Measurements from ENCODE around the gene ANKS1A.

ANKS1A gene

DNA sequence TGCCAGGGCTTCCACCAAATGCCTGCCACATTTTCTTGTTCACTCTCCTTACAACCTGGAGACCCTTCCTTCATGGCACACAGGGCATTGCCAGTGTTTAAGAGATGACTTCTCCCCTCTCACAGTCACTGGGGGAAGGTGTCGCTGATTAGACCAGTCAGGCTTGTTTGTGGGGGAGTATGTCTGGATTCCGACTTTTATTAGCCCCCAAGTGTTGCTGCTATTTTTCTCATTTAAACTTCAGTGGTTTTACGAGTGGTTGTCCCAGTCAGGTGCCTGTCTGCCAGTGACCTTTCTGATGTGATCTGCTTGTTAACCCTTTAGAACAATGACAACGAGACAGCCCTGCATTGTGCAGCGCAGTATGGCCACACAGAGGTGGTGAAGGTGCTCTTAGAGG, 92.3 kb downstream of the ANKS1A start:
- Mint-ChIP-seq H3K4me1 (peaks cover 13% of the 10 kb centered on the region), H3K4me3 (no peak overlapping the region), H3K27ac (no peak overlapping the region), H3K9me3 (no peaks in the 10 kb centered on the region), H3K27me3 (ENCODE audit: low read depth) (no peaks in the 10 kb centered on the region), H3K36me3 (ENCODE audit: low read depth) (peaks cover 25% of the 10 kb centered on the region)
- TF ChIP-seq, protein P1, sequence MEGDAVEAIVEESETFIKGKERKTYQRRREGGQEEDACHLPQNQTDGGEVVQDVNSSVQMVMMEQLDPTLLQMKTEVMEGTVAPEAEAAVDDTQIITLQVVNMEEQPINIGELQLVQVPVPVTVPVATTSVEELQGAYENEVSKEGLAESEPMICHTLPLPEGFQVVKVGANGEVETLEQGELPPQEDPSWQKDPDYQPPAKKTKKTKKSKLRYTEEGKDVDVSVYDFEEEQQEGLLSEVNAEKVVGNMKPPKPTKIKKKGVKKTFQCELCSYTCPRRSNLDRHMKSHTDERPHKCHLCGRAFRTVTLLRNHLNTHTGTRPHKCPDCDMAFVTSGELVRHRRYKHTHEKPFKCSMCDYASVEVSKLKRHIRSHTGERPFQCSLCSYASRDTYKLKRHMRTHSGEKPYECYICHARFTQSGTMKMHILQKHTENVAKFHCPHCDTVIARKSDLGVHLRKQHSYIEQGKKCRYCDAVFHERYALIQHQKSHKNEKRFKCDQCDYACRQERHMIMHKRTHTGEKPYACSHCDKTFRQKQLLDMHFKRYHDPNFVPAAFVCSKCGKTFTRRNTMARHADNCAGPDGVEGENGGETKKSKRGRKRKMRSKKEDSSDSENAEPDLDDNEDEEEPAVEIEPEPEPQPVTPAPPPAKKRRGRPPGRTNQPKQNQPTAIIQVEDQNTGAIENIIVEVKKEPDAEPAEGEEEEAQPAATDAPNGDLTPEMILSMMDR (IDR thresholded peaks at IDR 0.05; ENCODE audit: unreplicated experiment in 3 of 3), result no peak

DNA sequence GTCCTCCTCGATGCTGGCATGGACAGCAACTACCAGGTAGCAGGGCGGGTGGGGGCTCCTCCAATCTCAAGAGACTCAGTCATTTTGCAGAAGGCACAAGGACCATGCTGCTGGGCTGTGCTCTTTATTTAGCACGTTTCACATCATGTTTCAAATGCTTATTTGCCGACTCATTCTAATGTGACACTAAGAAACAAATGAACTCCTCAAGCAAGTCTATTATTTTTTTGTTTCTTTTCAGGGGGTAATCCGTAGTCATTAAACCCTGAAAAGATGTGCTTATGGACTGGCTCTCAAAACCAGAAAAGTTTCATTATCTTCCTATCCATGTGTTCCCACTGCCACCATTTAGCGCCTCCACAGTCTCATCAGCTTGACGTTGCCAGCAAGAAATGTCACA, 92.9 kb downstream of the ANKS1A start:
- H3K4me3 Mint-ChIP-seq, result no peak overlapping the region
- TF ChIP-seq, protein P1 (IDR thresholded peaks at IDR 0.05; ENCODE audit: unreplicated experiment in 3 of 3), result no peak
- H3K4me1 Mint-ChIP-seq, result peaks cover 13% of the 10 kb centered on the region
- no peaks in the 10 kb centered on the region for H3K27me3 Mint-ChIP-seq (ENCODE audit: low read depth)
- H3K9me3 Mint-ChIP-seq, result no peaks in the 10 kb centered on the region
- peaks cover 28% of the 10 kb centered on the region for H3K36me3 Mint-ChIP-seq (ENCODE audit: low read depth)
- peak overlapping the region in 2 of 3 experiments; percentile 17 for H3K27ac Mint-ChIP-seq

DNA sequence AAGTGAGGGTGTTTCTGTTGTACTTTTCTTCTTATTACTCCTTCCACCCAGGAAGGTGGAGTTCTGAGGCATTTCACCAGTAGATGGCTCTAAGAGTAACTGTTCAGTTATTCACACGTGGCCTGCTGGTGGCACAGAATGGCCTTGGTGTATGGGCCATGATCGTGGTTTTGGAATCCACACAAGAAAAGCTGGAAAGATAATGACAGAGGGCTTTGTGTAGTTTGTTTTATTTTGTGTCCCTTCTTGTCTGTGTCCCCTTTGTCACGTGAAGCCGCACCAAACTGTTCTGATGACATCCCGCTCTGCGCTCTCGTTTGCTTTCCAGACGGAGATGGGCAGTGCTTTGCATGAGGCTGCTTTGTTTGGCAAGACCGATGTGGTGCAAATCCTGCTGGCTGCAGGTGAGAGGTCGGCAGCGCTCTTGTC, 93.4 kb downstream of the ANKS1A start:
- H3K4me3 Mint-ChIP-seq, result no peak overlapping the region
- H3K27ac Mint-ChIP-seq, result peak overlapping the region in 2 of 3 experiments; percentile 17
- peaks cover 14% of the 10 kb centered on the region for H3K4me1 Mint-ChIP-seq
- no peaks in the 10 kb centered on the region for H3K27me3 Mint-ChIP-seq (ENCODE audit: low read depth)
- TF ChIP-seq, protein P1 (IDR thresholded peaks at IDR 0.05; ENCODE audit: unreplicated experiment in 3 of 3), result peak; percentile 12 to 33 (median 30)
- no peaks in the 10 kb centered on the region for H3K9me3 Mint-ChIP-seq
- H3K36me3 Mint-ChIP-seq (ENCODE audit: low read depth), result peaks cover 28% of the 10 kb centered on the region

DNA sequence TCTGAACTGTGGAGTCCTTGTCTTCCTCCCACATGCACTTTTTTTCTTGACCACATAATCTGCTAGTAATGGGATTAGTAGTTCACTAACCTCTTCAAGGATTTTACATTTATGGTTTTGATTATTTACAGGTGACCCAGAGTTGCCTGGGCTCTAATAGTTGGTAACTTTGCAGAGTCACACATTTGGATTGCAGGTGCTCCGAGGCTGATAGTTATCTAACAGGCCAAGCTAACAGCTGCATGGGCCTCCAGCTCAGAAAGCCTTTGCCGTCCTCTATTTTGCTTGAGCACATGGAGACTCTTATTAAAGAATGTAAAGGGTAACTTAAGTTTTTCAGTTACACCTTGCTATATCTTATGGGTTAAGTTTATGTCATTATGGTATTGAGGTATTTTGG, 95.4 kb downstream of the ANKS1A start:
- Mint-ChIP-seq H3K27me3 (ENCODE audit: low read depth) (no peaks in the 10 kb centered on the region), H3K4me3 (no peak overlapping the region), H3K27ac (no peak overlapping the region), H3K4me1 (peaks cover 15% of the 10 kb centered on the region), H3K9me3 (no peaks in the 10 kb centered on the region), H3K36me3 (ENCODE audit: low read depth) (peaks cover 33% of the 10 kb centered on the region)
- TF ChIP-seq, protein P1 (IDR thresholded peaks at IDR 0.05; ENCODE audit: unreplicated experiment in 3 of 3), result no peak

DNA sequence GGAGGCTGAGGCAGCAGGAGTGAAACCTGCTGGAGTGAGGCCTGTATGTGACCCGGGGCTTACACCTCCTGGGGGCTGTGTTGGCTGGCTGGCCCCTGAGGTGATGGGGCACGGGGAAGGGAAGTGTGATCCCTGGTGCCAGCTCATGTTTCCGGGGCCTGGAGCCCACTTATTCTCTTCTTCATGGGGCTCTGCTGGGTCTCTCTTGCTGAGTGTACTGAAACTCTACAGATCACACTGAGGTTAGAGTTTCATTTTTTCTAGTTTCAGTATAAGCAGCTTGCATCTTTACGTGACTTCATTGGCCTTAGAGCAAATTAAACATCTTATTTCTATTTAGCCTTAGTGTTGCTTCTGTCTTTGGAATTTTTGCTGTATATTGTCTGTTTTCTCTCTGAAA, 96.2 kb downstream of the ANKS1A start:
- TF ChIP-seq, protein P1 (IDR thresholded peaks at IDR 0.05; ENCODE audit: unreplicated experiment in 3 of 3), result no peak
- no peak overlapping the region for H3K27ac Mint-ChIP-seq
- no peaks in the 10 kb centered on the region for H3K9me3 Mint-ChIP-seq
- peaks cover 36% of the 10 kb centered on the region for H3K36me3 Mint-ChIP-seq (ENCODE audit: low read depth)
- peaks cover 15% of the 10 kb centered on the region for H3K4me1 Mint-ChIP-seq
- H3K4me3 Mint-ChIP-seq, result no peak overlapping the region
- H3K27me3 Mint-ChIP-seq (ENCODE audit: low read depth), result no peaks in the 10 kb centered on the region

DNA sequence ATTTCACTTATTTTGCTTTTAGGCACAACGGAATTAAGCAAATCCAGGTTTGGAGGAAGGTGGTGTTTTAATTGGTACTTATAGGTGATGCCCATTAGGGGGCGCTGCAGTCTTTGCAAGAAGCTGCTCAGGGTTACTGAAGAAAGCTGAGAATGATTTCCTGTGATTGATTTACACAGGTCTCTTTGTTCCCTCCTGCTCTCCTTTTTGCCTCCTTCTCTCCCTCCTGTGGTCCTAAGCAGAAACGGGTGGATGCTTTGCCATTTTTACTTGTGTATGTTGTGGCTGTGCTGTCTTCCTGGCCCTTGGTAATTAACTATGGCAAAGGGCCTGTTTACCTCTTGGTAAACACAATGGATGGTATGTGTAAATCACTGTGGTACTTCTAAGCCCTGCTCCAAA, 97.8 kb downstream of the ANKS1A start:
- H3K27me3 Mint-ChIP-seq (ENCODE audit: low read depth), result no peaks in the 10 kb centered on the region

More for the DNA sequence above, 97.8 kb downstream of the ANKS1A start:
- Mint-ChIP-seq H3K36me3 (ENCODE audit: low read depth) (peaks cover 39% of the 10 kb centered on the region), H3K9me3 (no peaks in the 10 kb centered on the region), H3K27ac (no peak overlapping the region), H3K4me1 (peaks cover 30% of the 10 kb centered on the region), H3K4me3 (no peak overlapping the region)
- TF ChIP-seq, protein P1 (IDR thresholded peaks at IDR 0.05; ENCODE audit: unreplicated experiment in 3 of 3), result peak; percentile 82 to 90 (median 85)
